H1 (cell line): ENCODE results near the gene SPDEF.

ENCODE experiments used
- EZH2 ChIP-seq: fragments of 200-600 bp; sonication (generic); IDR thresholded peaks from 2 replicates; pipeline ENCODE4 v1.7.1; 2012; ENCODE audit warnings: low read depth, mild to moderate bottlenecking, moderate library complexity, low read length, inconsistent platforms; ENCODE audit not compliant: severe bottlenecking
- MAFK ChIP-seq: IDR thresholded peaks from 2 replicates; pipeline ENCODE4 v1.6.1; 2012; ENCODE audit warnings: low read depth, mild to moderate bottlenecking, improper control_type of control experiment, low read length
- POLR2A ChIP-seq, 2 experiments: IDR thresholded peaks; 1 replicate in 1 of 2; 2 replicates in 1 of 2; pipeline ENCODE4 v1.6.1; 2011; ENCODE audit warnings: low read depth in 2 of 2, low read length in 2 of 2, mild to moderate bottlenecking in 2 of 2; ENCODE audit errors: control extremely low read depth in 1 of 2
- POLR2AphosphoS5 ChIP-seq: IDR thresholded peaks from 2 replicates; pipeline ENCODE4 v1.6.1; 2011; ENCODE audit warnings: low read depth, low read length
- RAD21 ChIP-seq, 2 experiments: IDR thresholded peaks in 1 of 2; conservative IDR thresholded peaks in 1 of 2; 2 replicates each; pipeline ENCODE4 v1.6.1; 2011; ENCODE audit warnings: low read depth in 2 of 2, low read length in 2 of 2, improper control_type of control experiment in 1 of 2, inconsistent platforms in 1 of 2, mild to moderate bottlenecking in 1 of 2, moderate library complexity in 1 of 2
- SUZ12 ChIP-seq: fragments of 200-600 bp; sonication (generic); IDR thresholded peaks from 2 replicates; pipeline ENCODE4 v1.6.1; 2012; ENCODE audit warnings: mild to moderate bottlenecking, inconsistent platforms, low read length, moderate library complexity, mixed read lengths
- TAF1 ChIP-seq: IDR thresholded peaks from 2 replicates; pipeline ENCODE4 v1.6.1; 2011; ENCODE audit warnings: mild to moderate bottlenecking, low read depth, low read length
- ZNF274 ChIP-seq: IDR thresholded peaks from 2 replicates; pipeline ENCODE4 v1.7.0; 2012; ENCODE audit warnings: low read length, borderline replicate concordance; ENCODE audit errors: extremely low read depth
- TF ChIP-seq, protein P1 (sequence below), 3 experiments: IDR thresholded peaks; 1 replicate in 2 of 3; 2 replicates in 1 of 3; pipeline versions ENCODE4 v1.5.1 to v1.6.1; 2011; ENCODE audit warnings: low read length in 3 of 3, mild to moderate bottlenecking in 3 of 3, inconsistent platforms in 2 of 3, low read depth in 1 of 3, moderate library complexity in 1 of 3; ENCODE audit not compliant: insufficient read depth in 1 of 3; ENCODE audit errors: control extremely low read depth in 1 of 3
- TF ChIP-seq, protein P2 (sequence below): IDR thresholded peaks from 2 replicates; pipeline ENCODE4 v1.6.1; 2012; ENCODE audit warnings: low read length, inconsistent platforms
- TF ChIP-seq, protein P3 (sequence below): IDR thresholded peaks from 2 replicates; pipeline ENCODE4 v1.6.1; 2011; ENCODE audit warnings: low read depth, mild to moderate bottlenecking, low read length; ENCODE audit not compliant: insufficient read depth

DNA sequence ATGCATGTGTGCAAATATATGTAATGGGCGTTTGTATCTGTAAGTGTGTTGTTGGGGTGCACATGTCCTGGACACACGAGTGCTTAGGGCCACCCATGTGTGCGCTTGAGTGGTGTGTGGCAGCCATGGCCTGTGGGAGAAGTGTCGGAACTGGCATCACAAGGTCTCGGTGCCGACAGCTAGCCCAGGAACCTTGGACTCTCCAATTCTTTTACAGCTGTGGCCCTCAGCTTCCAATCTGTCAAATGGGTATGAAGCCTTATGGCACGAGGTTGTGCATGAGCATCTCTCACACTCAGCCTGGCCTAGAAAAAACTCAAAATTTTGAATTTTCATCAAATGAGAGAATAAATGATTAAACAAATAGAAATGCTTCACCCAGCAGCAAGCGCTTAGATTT, 42.0 kb downstream of the SPDEF start:
- TF ChIP-seq SUZ12 (no peak), POLR2AphosphoS5 (no peak), RAD21 (IDR thresholded peaks at IDR 0.05 in 1 of 2, conservative IDR thresholded peaks at IDR 0.05 in 1 of 2; ENCODE audit: low read depth in 2 of 2, low read length in 2 of 2) (no peak), TAF1 (no peak), EZH2 (no peak), MAFK (no peak), POLR2A (IDR thresholded peaks at IDR 0.05; ENCODE audit: control extremely low read depth in 1 of 2, low read depth in 2 of 2, low read length in 2 of 2) (no peak), ZNF274 (no peak)
- TF ChIP-seq, protein P1, sequence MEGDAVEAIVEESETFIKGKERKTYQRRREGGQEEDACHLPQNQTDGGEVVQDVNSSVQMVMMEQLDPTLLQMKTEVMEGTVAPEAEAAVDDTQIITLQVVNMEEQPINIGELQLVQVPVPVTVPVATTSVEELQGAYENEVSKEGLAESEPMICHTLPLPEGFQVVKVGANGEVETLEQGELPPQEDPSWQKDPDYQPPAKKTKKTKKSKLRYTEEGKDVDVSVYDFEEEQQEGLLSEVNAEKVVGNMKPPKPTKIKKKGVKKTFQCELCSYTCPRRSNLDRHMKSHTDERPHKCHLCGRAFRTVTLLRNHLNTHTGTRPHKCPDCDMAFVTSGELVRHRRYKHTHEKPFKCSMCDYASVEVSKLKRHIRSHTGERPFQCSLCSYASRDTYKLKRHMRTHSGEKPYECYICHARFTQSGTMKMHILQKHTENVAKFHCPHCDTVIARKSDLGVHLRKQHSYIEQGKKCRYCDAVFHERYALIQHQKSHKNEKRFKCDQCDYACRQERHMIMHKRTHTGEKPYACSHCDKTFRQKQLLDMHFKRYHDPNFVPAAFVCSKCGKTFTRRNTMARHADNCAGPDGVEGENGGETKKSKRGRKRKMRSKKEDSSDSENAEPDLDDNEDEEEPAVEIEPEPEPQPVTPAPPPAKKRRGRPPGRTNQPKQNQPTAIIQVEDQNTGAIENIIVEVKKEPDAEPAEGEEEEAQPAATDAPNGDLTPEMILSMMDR (IDR thresholded peaks at IDR 0.05; ENCODE audit: control extremely low read depth in 1 of 3, insufficient read depth in 1 of 3, low read depth in 1 of 3, low read length in 3 of 3): no peak
- TF ChIP-seq, protein P2, sequence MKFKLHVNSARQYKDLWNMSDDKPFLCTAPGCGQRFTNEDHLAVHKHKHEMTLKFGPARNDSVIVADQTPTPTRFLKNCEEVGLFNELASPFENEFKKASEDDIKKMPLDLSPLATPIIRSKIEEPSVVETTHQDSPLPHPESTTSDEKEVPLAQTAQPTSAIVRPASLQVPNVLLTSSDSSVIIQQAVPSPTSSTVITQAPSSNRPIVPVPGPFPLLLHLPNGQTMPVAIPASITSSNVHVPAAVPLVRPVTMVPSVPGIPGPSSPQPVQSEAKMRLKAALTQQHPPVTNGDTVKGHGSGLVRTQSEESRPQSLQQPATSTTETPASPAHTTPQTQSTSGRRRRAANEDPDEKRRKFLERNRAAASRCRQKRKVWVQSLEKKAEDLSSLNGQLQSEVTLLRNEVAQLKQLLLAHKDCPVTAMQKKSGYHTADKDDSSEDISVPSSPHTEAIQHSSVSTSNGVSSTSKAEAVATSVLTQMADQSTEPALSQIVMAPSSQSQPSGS: no peak
- TF ChIP-seq, protein P3, sequence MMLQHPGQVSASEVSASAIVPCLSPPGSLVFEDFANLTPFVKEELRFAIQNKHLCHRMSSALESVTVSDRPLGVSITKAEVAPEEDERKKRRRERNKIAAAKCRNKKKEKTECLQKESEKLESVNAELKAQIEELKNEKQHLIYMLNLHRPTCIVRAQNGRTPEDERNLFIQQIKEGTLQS: no peak
